ENCODE measurements around the gene FAM227B. TPM values are rescaled to one million over a fixed set of nuclear protein-coding genes. Genes with fewer than 3 reads are reported as not detected.

Gene FAM227B
- total and polyA plus RNA-seq, 3 experiments from 2014 or later, result 4.9 to 20.4 (median 5.6) TPM

DNA sequence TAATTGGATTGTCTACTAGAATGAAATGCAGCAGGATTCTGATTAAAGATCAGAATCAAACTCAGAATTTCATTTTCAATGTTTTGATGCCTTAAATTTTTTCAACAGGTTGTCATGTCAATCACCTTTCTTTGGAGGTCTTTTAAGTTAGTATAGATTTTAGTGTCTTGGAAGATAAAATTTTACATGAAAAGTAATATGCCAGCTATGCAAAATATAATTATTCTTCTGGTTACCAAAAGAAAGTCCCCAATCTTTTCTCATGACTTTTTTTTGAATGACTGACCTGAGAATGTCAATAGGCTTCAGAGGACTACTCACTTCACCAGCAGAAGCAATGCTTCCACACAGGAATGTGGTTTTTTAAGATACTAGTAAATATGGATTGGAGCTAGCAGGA, 193.2 kb downstream of the FAM227B start:
- Mint-ChIP-seq H3K9me3 (no peaks in the 10 kb centered on the region), H3K27ac (no peak overlapping the region), H3K36me3 (no peaks in the 10 kb centered on the region), H3K4me3 (no peak overlapping the region), H3K4me1 (peaks cover 0 to under 1% (median 0%) of the 10 kb centered on the region in 3 donors), H3K27me3 (peaks cover 0 to 4% of the 10 kb centered on the region in 2 donors)
- Histone ChIP-seq H3K36me3 (ENCODE audit: insufficient read depth, low read length) (no peaks in the 10 kb centered on the region), H3K4me1 (ENCODE audit: insufficient read depth, low read length) (no peaks in the 10 kb centered on the region), H3K27ac (ENCODE audit: low read depth, low read length) (no peak overlapping the region), H3K9me3 (ENCODE audit: low read length) (no peaks in the 10 kb centered on the region), H3K4me3 (ENCODE audit: low read length) (no peak overlapping the region), H3K27me3 (ENCODE audit: insufficient read depth, low read length, poor library complexity, severe bottlenecking) (no peaks in the 10 kb centered on the region)
- ChIA-PET CTCF (no interaction called here), POLR2A (no interaction called here)
- DNase-seq, result no peak

DNA sequence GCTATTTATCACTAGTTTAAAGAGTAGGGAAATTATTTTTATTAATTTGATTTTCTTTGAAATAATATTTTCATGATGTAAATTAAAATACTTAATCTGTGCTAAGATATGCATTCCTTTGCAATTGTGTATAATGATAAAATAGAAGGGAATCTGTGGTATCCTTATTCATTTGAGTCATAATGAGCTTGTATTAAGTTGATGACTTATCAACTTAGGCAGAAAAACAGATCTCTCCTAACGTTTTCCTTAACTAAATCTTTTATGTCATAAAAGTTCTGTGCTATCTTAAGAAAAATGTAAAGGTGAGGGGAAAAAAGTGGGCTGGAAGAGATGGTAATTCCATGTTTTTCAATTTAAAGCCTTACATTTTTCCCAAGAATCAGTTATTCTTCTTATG, 195.7 kb downstream of the FAM227B start:
- H3K4me1 ChIP-seq (ENCODE audit: insufficient read depth, low read length), result no peaks in the 10 kb centered on the region

DNA sequence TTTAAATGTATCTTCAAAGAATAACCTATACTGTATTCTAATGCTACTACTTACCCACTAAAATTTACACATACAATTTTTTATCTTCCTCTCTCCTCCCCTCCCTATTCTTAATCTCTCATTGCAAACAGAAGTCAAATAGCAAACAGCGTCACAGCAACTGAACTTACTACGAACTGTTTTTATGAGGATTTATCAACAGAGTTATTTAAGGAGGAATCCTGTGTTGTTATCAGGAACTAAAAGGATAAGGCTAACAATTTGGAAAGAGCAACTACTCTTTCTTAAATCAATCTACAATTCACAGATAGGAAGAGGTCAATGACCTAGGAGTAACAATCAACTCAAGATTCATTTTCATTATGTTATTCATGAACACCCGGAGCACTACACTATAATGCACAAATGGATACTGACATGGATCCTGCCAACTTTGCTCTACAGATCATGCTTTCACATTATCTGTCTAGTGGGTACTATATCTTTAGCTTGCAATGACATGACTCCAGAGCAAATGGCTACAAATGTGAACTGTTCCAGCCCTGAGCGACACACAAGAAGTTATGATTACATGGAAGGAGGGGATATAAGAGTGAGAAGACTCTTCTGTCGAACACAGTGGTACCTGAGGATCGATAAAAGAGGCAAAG, 196.6 kb downstream of the FAM227B start:
- H3K36me3 ChIP-seq (ENCODE audit: insufficient read depth, low read length), result no peaks in the 10 kb centered on the region
- POLR2A ChIA-PET, result no interaction called here
- no peaks in the 10 kb centered on the region for H3K9me3 ChIP-seq (ENCODE audit: low read length)
- no peak overlapping the region for H3K27ac ChIP-seq (ENCODE audit: low read depth, low read length)
- H3K4me3 ChIP-seq (ENCODE audit: low read length), result no peak overlapping the region
- H3K4me1 Mint-ChIP-seq, result peaks cover 0 to 8% (median 5%) of the 10 kb centered on the region in 3 donors
- peaks cover 0 to 1% (median 0%) of the 10 kb centered on the region in 3 donors for H3K36me3 Mint-ChIP-seq
- H3K27me3 ChIP-seq (ENCODE audit: insufficient read depth, low read length, poor library complexity, severe bottlenecking), result no peaks in the 10 kb centered on the region
- CTCF ChIA-PET, result no interaction called here
- H3K4me3 Mint-ChIP-seq, result no peak overlapping the region
- H3K27me3 Mint-ChIP-seq, result peaks cover 0 to 4% of the 10 kb centered on the region in 2 donors
- no peak for DNase-seq
- H3K9me3 Mint-ChIP-seq, result no peaks in the 10 kb centered on the region
- no peak overlapping the region for H3K27ac Mint-ChIP-seq
- no peaks in the 10 kb centered on the region for H3K4me1 ChIP-seq (ENCODE audit: insufficient read depth, low read length)

More for the DNA sequence above, 195.7 kb downstream of the FAM227B start:
- Histone ChIP-seq H3K36me3 (ENCODE audit: insufficient read depth, low read length) (no peaks in the 10 kb centered on the region), H3K9me3 (ENCODE audit: low read length) (no peaks in the 10 kb centered on the region), H3K27ac (ENCODE audit: low read depth, low read length) (no peak overlapping the region), H3K4me3 (ENCODE audit: low read length) (no peak overlapping the region), H3K27me3 (ENCODE audit: insufficient read depth, low read length, poor library complexity, severe bottlenecking) (no peaks in the 10 kb centered on the region)
- H3K36me3 Mint-ChIP-seq, result peaks cover 0 to 1% (median 0%) of the 10 kb centered on the region in 3 donors
- no peak overlapping the region for H3K4me3 Mint-ChIP-seq
- H3K9me3 Mint-ChIP-seq, result no peaks in the 10 kb centered on the region
- CTCF ChIA-PET, result no interaction called here
- H3K4me1 Mint-ChIP-seq, result peaks cover 0 to 8% (median 5%) of the 10 kb centered on the region in 3 donors
- H3K27me3 Mint-ChIP-seq, result peaks cover 0 to 4% of the 10 kb centered on the region in 2 donors
- POLR2A ChIA-PET, result no interaction called here
- DNase-seq, result no peak
- H3K27ac Mint-ChIP-seq, result no peak overlapping the region

DNA sequence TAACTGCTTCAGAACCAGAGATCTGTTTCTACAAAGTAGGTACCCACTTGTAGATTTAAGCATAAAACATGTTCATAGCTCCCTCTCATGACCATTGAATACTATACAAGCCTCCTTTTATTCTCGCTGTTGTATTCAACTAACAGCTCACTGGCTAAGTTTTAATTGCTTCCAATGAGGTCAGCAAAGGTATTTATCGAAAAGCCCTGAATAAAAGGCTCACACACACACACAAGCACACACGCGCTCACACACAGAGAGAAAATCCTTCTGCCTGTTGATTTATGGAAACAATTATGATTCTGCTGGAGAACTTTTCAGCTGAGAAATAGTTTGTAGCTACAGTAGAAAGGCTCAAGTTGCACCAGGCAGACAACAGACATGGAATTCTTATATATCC, 197.6 kb downstream of the FAM227B start, which contains the start of gene FGF7:
Gene FGF7, plus strand, starts transcription at position 222 of the 400 bp plus-strand sequence. CDS start 1,056 bp downstream, outside the sequence.
- Histone ChIP-seq H3K36me3 (ENCODE audit: insufficient read depth, low read length) (no peaks in the 10 kb centered on the region), H3K4me1 (ENCODE audit: insufficient read depth, low read length) (no peaks in the 10 kb centered on the region), H3K27me3 (ENCODE audit: insufficient read depth, low read length, poor library complexity, severe bottlenecking) (no peaks in the 10 kb centered on the region), H3K4me3 (ENCODE audit: low read length) (no peak within 1 kb of the TSS), H3K27ac (ENCODE audit: low read depth, low read length) (no peak within 1 kb of the TSS), H3K9me3 (ENCODE audit: low read length) (no peaks in the 10 kb centered on the region)
- CTCF ChIA-PET, result interaction anchor here (0.5 to 3.8 kb wide), 6 partner anchors 13 to 567 kb away, joined by 3 to 38 read pairs (median 4); partner anchors contain the start of gene EID1
- Mint-ChIP-seq H3K27ac (peak within 1 kb of the TSS in 2 of 8 donors; percentile 3 to 84), H3K9me3 (no peaks in the 10 kb centered on the region), H3K36me3 (peaks cover 0 to 1% (median 0%) of the 10 kb centered on the region in 3 donors), H3K27me3 (peaks cover 0 to 4% of the 10 kb centered on the region in 2 donors), H3K4me3 (peak within 1 kb of the TSS in 5 of 7 donors; percentile 2 to 80 (median 53)), H3K4me1 (peaks cover 0 to 8% (median 5%) of the 10 kb centered on the region in 3 donors)
- POLR2A ChIA-PET, result no interaction called here
- no peak for DNase-seq

DNA sequence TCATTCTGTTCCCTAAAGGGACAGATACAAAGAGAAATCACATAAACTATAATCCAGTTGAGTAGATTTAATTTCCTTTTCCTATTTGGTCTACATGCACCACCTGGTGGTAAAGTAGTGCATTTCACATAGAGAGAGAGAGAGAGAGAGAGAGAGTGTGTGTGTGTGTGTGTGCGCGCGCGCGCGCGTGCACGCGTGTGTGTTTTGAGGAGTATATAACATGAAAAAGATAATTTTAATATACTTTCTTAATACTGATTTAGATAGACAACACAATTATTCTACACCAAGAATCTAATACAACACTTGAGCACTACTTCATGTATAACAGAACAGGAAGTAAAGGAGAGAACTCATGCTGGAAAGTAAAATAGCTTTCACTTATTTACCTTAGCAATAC, 198.6 kb downstream of the FAM227B start:
- Mint-ChIP-seq H3K4me3 (peak overlapping the region in 5 of 7 donors; percentile 2 to 80 (median 53)), H3K36me3 (peaks cover 0 to 1% (median 0%) of the 10 kb centered on the region in 3 donors), H3K4me1 (peaks cover 0 to 8% (median 5%) of the 10 kb centered on the region in 3 donors), H3K27me3 (peaks cover 0 to 5% of the 10 kb centered on the region in 2 donors), H3K9me3 (no peaks in the 10 kb centered on the region), H3K27ac (peak overlapping the region in 4 of 8 donors; percentile 0 to 84 (median 4))
- Histone ChIP-seq H3K27ac (ENCODE audit: low read depth, low read length) (no peak overlapping the region), H3K4me3 (ENCODE audit: low read length) (no peak overlapping the region), H3K27me3 (ENCODE audit: insufficient read depth, low read length, poor library complexity, severe bottlenecking) (no peaks in the 10 kb centered on the region), H3K4me1 (ENCODE audit: insufficient read depth, low read length) (no peaks in the 10 kb centered on the region), H3K36me3 (ENCODE audit: insufficient read depth, low read length) (no peaks in the 10 kb centered on the region), H3K9me3 (ENCODE audit: low read length) (no peaks in the 10 kb centered on the region)
- POLR2A ChIA-PET, result no interaction called here
- CTCF ChIA-PET, result interaction anchor here (0.7 to 3.8 kb wide), 8 partner anchors 9 to 897 kb away, joined by 3 to 38 read pairs (median 4); partner anchors contain the start of gene EID1
- DNase-seq, result peak in 3 of 5 donors; percentile 43 to 52 (median 43)

DNA sequence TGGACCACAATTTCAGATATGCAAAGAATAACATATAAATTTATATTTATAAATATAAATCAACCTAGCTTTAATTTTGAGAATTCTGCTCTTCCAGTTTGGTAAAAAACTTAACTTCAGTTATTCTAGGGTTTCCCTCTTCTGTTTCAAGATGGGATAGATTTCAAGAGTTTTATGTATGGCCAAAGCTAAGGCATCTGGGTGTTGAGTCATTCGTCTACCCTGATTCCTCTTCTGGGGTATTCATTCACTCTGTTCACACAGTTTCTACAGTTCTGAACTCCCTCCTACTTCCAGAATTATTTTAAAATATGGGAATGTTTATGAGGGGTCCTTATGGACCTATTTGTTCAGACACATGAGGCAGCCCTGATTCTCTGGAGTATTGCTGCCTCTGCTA, 201.8 kb downstream of the FAM227B start:
- DNase-seq, result no peak
- H3K27me3 ChIP-seq (ENCODE audit: insufficient read depth, low read length, poor library complexity, severe bottlenecking), result no peaks in the 10 kb centered on the region
- CTCF ChIA-PET, result no interaction called here
- H3K4me3 Mint-ChIP-seq, result no peak overlapping the region
- POLR2A ChIA-PET, result no interaction called here
- no peaks in the 10 kb centered on the region for H3K9me3 Mint-ChIP-seq
- no peak overlapping the region for H3K27ac Mint-ChIP-seq
- no peaks in the 10 kb centered on the region for H3K36me3 ChIP-seq (ENCODE audit: insufficient read depth, low read length)
- H3K27ac ChIP-seq (ENCODE audit: low read depth, low read length), result no peak overlapping the region
- no peaks in the 10 kb centered on the region for H3K9me3 ChIP-seq (ENCODE audit: low read length)
- peaks cover 6 to 18% of the 10 kb centered on the region in 2 donors for H3K27me3 Mint-ChIP-seq
- H3K4me3 ChIP-seq (ENCODE audit: low read length), result no peak overlapping the region
- peaks cover 0 to 1% (median 0%) of the 10 kb centered on the region in 3 donors for H3K36me3 Mint-ChIP-seq
- no peaks in the 10 kb centered on the region for H3K4me1 ChIP-seq (ENCODE audit: insufficient read depth, low read length)
- H3K4me1 Mint-ChIP-seq, result peaks cover 0 to 8% (median 5%) of the 10 kb centered on the region in 3 donors

DNA sequence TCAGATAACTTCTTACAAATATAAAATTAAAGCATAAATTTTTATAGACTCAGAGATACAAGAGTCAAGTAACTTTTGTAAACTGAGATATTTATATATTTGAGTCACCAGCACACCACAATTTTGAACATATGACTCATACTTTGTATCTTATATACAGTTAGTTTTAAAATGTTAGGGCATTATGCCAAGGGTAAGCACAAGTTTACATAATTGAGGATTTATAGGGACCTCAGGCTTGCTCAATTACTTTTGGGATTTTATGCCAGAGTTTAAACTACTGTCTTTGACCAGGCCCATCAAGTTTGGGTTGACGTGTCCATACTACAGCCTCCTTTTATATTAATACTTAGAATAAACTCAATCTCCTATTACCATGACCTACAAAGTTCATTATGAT, 205.0 kb downstream of the FAM227B start:
- no peaks in the 10 kb centered on the region for H3K4me1 ChIP-seq (ENCODE audit: insufficient read depth, low read length)
- DNase-seq, result no peak
- peak overlapping the region in 1 of 8 donors; percentile 36 for H3K27ac Mint-ChIP-seq
- no peaks in the 10 kb centered on the region for H3K27me3 ChIP-seq (ENCODE audit: insufficient read depth, low read length, poor library complexity, severe bottlenecking)
- H3K27ac ChIP-seq (ENCODE audit: low read depth, low read length), result no peak overlapping the region
- H3K36me3 ChIP-seq (ENCODE audit: insufficient read depth, low read length), result no peaks in the 10 kb centered on the region
- no peaks in the 10 kb centered on the region for H3K9me3 ChIP-seq (ENCODE audit: low read length)
- no peak overlapping the region for H3K4me3 Mint-ChIP-seq
- ChIA-PET CTCF (no interaction called here), POLR2A (no interaction called here)
- H3K9me3 Mint-ChIP-seq, result no peaks in the 10 kb centered on the region
- H3K36me3 Mint-ChIP-seq, result no peaks in the 10 kb centered on the region
- H3K4me3 ChIP-seq (ENCODE audit: low read length), result no peak overlapping the region
- no peaks in the 10 kb centered on the region for H3K4me1 Mint-ChIP-seq
- peaks cover 8 to 34% of the 10 kb centered on the region in 2 donors for H3K27me3 Mint-ChIP-seq

DNA sequence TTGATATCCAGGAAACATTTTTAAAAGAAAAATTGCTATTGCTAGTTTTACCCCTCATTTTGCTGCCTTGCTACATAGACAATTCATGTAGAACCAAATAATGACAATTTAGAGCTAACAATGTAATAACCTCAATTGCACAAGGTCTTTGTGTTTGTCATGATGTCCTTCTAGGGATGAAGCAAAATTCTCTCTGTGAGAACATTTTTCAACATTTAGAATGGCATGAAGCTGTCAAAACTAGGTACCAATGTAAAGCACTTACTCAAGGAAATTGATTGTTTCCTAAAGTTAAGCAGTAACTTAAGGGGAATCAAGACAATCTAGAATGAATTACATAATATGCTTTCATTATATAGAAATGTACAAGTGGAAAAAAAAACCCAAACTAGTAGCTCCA, 205.5 kb downstream of the FAM227B start:
- Mint-ChIP-seq H3K36me3 (no peaks in the 10 kb centered on the region), H3K27ac (no peak overlapping the region), H3K4me1 (no peaks in the 10 kb centered on the region), H3K9me3 (no peaks in the 10 kb centered on the region), H3K4me3 (no peak overlapping the region), H3K27me3 (peaks cover 8 to 39% of the 10 kb centered on the region in 2 donors)
- no peaks in the 10 kb centered on the region for H3K9me3 ChIP-seq (ENCODE audit: low read length)
- H3K27ac ChIP-seq (ENCODE audit: low read depth, low read length), result no peak overlapping the region
- no peak overlapping the region for H3K4me3 ChIP-seq (ENCODE audit: low read length)
- ChIA-PET POLR2A (no interaction called here), CTCF (no interaction called here)
- H3K4me1 ChIP-seq (ENCODE audit: insufficient read depth, low read length), result no peaks in the 10 kb centered on the region
- no peaks in the 10 kb centered on the region for H3K36me3 ChIP-seq (ENCODE audit: insufficient read depth, low read length)
- no peak for DNase-seq
- no peaks in the 10 kb centered on the region for H3K27me3 ChIP-seq (ENCODE audit: insufficient read depth, low read length, poor library complexity, severe bottlenecking)
